HG02610 (cell line): ENCODE data around the gene PTPRN2.
"Not testable (repeated sequence)": the region's sequence is repeated elsewhere in the genome, so short reads cannot be mapped to it uniquely, and the experiment has no call there.

Source experiments
- ATAC-seq: cut with Tn5 transposase; IDR thresholded peaks from one replicate; pipeline ENCODE4 v1.9.1; 2021; ENCODE audit warnings: mild to moderate bottlenecking, moderate library complexity; ENCODE audit not compliant: unreplicated experiment

The PTPRN2 gene

GRCh38 chr7:158274404-158274811 is 313.2 kb downstream of the PTPRN2 start:
- no peak for ATAC-seq

- not testable (repeated sequence) for ATAC-seq
These were observed 313.8 kb downstream of the PTPRN2 start for GRCh38 chr7:158273756-158274342.

- no peak for ATAC-seq
These were observed 314.4 kb downstream of the PTPRN2 start for GRCh38 chr7:158273138-158273651.

- ATAC-seq = no peak
These were observed 315.0 kb downstream of the PTPRN2 start for GRCh38 chr7:158272509-158273137.

- no peak for ATAC-seq
These were observed 315.5 kb downstream of the PTPRN2 start for GRCh38 chr7:158272091-158272490.

GRCh38 chr7:158271646-158272045 is 316.0 kb downstream of the PTPRN2 start:
- ATAC-seq = no peak

GRCh38 chr7:158270856-158271413 is 316.7 kb downstream of the PTPRN2 start:
- no peak for ATAC-seq

GRCh38 chr7:158270106-158270775 is 317.4 kb downstream of the PTPRN2 start:
- no peak for ATAC-seq

GRCh38 chr7:158268816-158269535 is 318.6 kb downstream of the PTPRN2 start:
- no peak for ATAC-seq

GRCh38 chr7:158267742-158268435 is 319.7 kb downstream of the PTPRN2 start:
- ATAC-seq = no peak

- no peak for ATAC-seq
These were observed 320.5 kb downstream of the PTPRN2 start for GRCh38 chr7:158266817-158267741.

- no peak for ATAC-seq
These were observed 321.2 kb downstream of the PTPRN2 start for GRCh38 chr7:158266426-158266816.

GRCh38 chr7:158265743-158266080 is 321.9 kb downstream of the PTPRN2 start:
- no peak for ATAC-seq

GRCh38 chr7:158264881-158265742 is 322.5 kb downstream of the PTPRN2 start:
- no peak for ATAC-seq

GRCh38 chr7:158263964-158264748 is 323.5 kb downstream of the PTPRN2 start:
- ATAC-seq = no peak

- ATAC-seq = no peak
These were observed 324.3 kb downstream of the PTPRN2 start for GRCh38 chr7:158263110-158263963.
